Measurements from ENCODE around the gene CYP1A1.

GRCh38 chr15:74730619-74731316, 5.4 kb upstream of the CYP1A1 start:
- TF ChIP-seq CTCF (IDR thresholded peaks at IDR 0.05) (no peak), POLR2A (IDR thresholded peaks at IDR 0.05) (no peak)

Data from breast epithelium (tissue), 3 donors.